ENCODE measurements around the gene LNX2.

DNA sequence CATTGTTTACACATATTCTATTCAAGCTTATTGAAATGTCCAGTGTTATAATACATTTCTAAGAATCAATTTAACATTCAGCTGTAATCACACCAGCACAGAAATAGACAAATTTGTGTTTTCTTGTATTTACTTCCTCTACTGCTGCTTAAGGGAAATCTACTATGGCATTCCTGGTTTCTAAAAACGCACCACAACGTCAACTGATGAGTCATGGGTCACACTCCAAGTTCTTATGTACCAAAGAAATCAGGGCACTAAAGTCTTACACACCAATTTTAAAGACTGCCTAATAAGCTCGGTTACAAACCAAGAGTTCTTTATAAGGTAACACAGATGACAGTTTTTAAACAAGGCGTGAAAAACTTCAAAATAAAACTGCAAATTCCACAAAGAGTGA, 13.2 kb downstream of the LNX2 start:
- TF ChIP-seq, protein P1, sequence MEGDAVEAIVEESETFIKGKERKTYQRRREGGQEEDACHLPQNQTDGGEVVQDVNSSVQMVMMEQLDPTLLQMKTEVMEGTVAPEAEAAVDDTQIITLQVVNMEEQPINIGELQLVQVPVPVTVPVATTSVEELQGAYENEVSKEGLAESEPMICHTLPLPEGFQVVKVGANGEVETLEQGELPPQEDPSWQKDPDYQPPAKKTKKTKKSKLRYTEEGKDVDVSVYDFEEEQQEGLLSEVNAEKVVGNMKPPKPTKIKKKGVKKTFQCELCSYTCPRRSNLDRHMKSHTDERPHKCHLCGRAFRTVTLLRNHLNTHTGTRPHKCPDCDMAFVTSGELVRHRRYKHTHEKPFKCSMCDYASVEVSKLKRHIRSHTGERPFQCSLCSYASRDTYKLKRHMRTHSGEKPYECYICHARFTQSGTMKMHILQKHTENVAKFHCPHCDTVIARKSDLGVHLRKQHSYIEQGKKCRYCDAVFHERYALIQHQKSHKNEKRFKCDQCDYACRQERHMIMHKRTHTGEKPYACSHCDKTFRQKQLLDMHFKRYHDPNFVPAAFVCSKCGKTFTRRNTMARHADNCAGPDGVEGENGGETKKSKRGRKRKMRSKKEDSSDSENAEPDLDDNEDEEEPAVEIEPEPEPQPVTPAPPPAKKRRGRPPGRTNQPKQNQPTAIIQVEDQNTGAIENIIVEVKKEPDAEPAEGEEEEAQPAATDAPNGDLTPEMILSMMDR (IDR thresholded peaks at IDR 0.05): no peak
- TF ChIP-seq EZH2 (IDR thresholded peaks at IDR 0.05; ENCODE audit: borderline replicate concordance, insufficient read depth, low read depth, low read length, poor library complexity, severe bottlenecking): no peak
